HTERT RPE-1 (cell line): ENCODE data around the gene FAM193A.

ENCODE experiments used
- in situ Hi-C: fragments of 300-500 bp; cut with MboI; formaldehyde crosslinking; loops from 4 replicates; pipeline ENCODE4 v1.14.3; 2020; ENCODE audit warnings: low sequenced_read_pairs

FAM193A gene

GRCh38 chr4:2688697-2689096 is 152.2 kb downstream of the FAM193A start:
- in situ Hi-C loops: no loop called here

GRCh38 chr4:2689114-2689513 is 152.7 kb downstream of the FAM193A start:
- in situ Hi-C loops: no loop called here

GRCh38 chr4:2689825-2690700 is 153.6 kb downstream of the FAM193A start:
- in situ Hi-C loops: no loop called here

GRCh38 chr4:2691313-2691712 is 154.9 kb downstream of the FAM193A start:
- in situ Hi-C loops: no loop called here

GRCh38 chr4:2691952-2692435 is 155.5 kb downstream of the FAM193A start:
- in situ Hi-C loops: no loop called here

- in situ Hi-C loops: no loop called here
These were observed 158.2 kb downstream of the FAM193A start for GRCh38 chr4:2694691-2695090.

GRCh38 chr4:2695346-2696060 is 159.1 kb downstream of the FAM193A start:
- in situ Hi-C loops: no loop called here

- in situ Hi-C loops: no loop called here
These were observed 160.0 kb downstream of the FAM193A start for GRCh38 chr4:2696423-2696822.

- in situ Hi-C loops: no loop called here
These were observed 161.6 kb downstream of the FAM193A start for GRCh38 chr4:2697995-2698414.

GRCh38 chr4:2698504-2698903 is 162.1 kb downstream of the FAM193A start:
- in situ Hi-C loops: no loop called here

GRCh38 chr4:2698951-2699505 is 162.6 kb downstream of the FAM193A start:
- in situ Hi-C loops: no loop called here

- in situ Hi-C loops: no loop called here
These were observed 163.1 kb downstream of the FAM193A start for GRCh38 chr4:2699534-2699933.

GRCh38 chr4:2700031-2700430 is 163.6 kb downstream of the FAM193A start:
- in situ Hi-C loops: no loop called here

- in situ Hi-C loops: no loop called here
These were observed 165.9 kb downstream of the FAM193A start for GRCh38 chr4:2702361-2702760.

GRCh38 chr4:2702770-2703169 is 166.3 kb downstream of the FAM193A start:
- in situ Hi-C loops: no loop called here

- in situ Hi-C loops: no loop called here
These were observed 175.9 kb downstream of the FAM193A start for GRCh38 chr4:2712261-2712842.

GRCh38 chr4:2713337-2713736 is 176.9 kb downstream of the FAM193A start:
- in situ Hi-C loops: no loop called here

GRCh38 chr4:2714061-2714770 is 177.8 kb downstream of the FAM193A start:
- in situ Hi-C loops: no loop called here

GRCh38 chr4:2714918-2715317 is 178.5 kb downstream of the FAM193A start:
- in situ Hi-C loops: no loop called here

- in situ Hi-C loops: no loop called here
These were observed 179.0 kb downstream of the FAM193A start for GRCh38 chr4:2715426-2715825.

- in situ Hi-C loops: no loop called here
These were observed 179.8 kb downstream of the FAM193A start for GRCh38 chr4:2716236-2716635.
